ENCODE data around the gene CHIA. TPM values are rescaled to one million over a fixed set of nuclear protein-coding genes. Genes with fewer than 3 reads are reported as not detected.

Gene CHIA
- total RNA-seq, 4 donors from 2014 or later, result 2.6 to 3.6 TPM; not detected in 2

- TF ChIP-seq CTCF (IDR thresholded peaks at IDR 0.05; ENCODE audit: low read depth), result no peak
These were observed 27.9 kb downstream of the CHIA start for GRCh38 chr1:111318523-111318922.

- no peak for TF ChIP-seq CTCF (IDR thresholded peaks at IDR 0.05; ENCODE audit: low read depth)
These were observed 29.6 kb downstream of the CHIA start for GRCh38 chr1:111320066-111320879.

- TF ChIP-seq CTCF (IDR thresholded peaks at IDR 0.05; ENCODE audit: low read depth), result no peak
These were observed 32.6 kb downstream of the CHIA start for GRCh38 chr1:111323231-111323630.

- no peak for TF ChIP-seq CTCF (IDR thresholded peaks at IDR 0.05; ENCODE audit: low read depth)
These were observed 41.5 kb downstream of the CHIA start for GRCh38 chr1:111332190-111332589.

GRCh38 chr1:111334169-111334568, 43.5 kb downstream of the CHIA start:
- TF ChIP-seq CTCF (IDR thresholded peaks at IDR 0.05; ENCODE audit: low read depth), result no peak

- no peak for TF ChIP-seq CTCF (IDR thresholded peaks at IDR 0.05; ENCODE audit: low read depth)
These were observed 55.6 kb downstream of the CHIA start for GRCh38 chr1:111346089-111346885.

GRCh38 chr1:111347026-111347425, 56.4 kb downstream of the CHIA start:
- TF ChIP-seq CTCF (IDR thresholded peaks at IDR 0.05; ENCODE audit: low read depth), result no peak

All from subcutaneous adipose tissue (tissue), 4 donors.